Stimulated activated CD4-positive, alpha-beta T cell treated with anti-CD3 and anti-CD28 coated beads, Interleukin-1b, Interleukin-23, amount 100 ng/mL, for 1 hour (primary cell): ENCODE results near the gene FOXF1.

Experiments
- DNase-seq, 2 donors: peaks; one replicate each; pipeline ENCODE4 v3.0.0-alpha.2; 2020; ENCODE audit warnings: low read depth in 2 of 2

Gene FOXF1

GRCh38 chr16:86510465-86511261, at the start of gene FOXF1:
Gene FOXF1, plus strand, starts transcription at chr16:86510527. Its CDS starts 43 bp downstream, at chr16:86510570.
- no peak for DNase-seq

GRCh38 chr16:86461037-86461436, 49.3 kb upstream of the FOXF1 start:
- DNase-seq: no peak

DNA sequence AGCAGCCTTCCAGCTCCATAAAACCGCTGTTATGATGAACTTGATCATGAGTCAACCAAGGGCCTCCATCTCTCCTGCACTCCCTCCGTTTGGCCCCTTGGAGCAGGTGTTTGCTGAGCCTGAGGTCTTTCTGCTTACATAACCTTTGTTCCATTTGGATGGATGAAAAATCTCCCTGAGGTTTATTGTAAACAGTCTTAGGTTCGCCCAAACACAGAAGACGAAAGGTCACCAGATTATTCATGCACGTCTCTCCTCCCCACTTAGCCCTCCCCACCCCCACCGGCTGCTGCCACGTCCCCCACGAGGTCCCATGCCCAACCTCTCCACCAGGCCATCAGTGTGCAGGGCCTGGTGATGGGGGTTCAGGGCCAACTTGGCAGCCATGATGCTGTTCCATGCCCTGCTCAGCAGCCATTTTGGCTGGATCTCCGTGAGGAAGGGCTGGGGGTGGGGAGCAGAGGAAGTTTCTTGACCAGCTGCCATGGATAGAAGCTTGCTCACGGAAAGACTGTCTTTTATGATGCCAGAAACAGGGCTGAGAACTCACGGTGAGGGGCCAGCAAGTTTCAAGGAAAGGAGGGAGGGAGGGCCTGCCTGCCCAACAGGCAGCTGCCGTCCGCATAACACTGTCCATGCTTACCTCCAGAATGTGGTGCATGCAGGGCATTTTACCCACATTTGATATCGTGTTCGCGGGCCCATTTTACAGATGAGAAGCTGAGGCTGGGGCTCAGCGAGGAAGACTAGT, 47.8 kb upstream of the FOXF1 start:
- no peak for DNase-seq

GRCh38 chr16:86464044-86464443, 46.3 kb upstream of the FOXF1 start:
- DNase-seq: no peak

DNA sequence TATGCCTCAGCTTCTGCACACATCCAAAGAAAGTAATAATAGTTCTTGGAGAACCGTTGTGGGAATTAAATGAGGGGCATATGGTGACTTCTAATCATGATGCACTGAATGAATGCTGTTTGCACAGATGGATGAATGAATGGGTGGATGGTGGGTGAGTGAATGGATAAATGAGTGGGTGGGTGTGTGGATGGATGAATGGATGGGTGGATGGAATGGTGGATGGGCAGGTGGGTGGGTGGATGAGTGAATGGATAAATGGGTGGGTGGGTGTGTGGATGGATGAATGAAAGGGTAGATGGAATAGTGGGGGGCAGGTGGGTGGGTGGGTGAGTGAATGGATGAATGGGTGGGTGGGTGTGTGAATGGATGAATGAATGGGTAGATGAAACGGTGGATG, 44.9 kb upstream of the FOXF1 start:
- DNase-seq: no peak

- DNase-seq: no peak
Measured at GRCh38 chr16:86466696-86467406, 43.5 kb upstream of the FOXF1 start.

DNA sequence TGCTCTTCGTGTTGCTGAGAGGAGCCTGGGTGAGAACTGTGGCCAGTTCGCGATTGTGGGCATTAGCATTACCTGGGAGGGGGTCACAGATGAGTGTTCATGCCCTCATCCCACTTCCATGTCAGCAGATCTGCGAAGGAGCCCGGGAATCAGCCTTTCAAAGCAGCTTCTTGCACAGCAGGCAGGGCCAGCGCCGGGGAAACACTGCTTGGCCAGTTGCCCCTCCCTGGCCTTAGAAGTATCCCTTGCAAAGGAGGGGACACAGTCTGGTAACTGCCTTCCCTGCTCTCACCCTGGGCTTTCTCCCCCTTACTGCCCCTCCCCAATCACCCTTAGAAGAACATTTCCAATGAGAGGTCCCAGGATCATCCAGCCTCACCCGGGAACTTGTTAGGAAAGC, 42.8 kb upstream of the FOXF1 start:
- DNase-seq: no peak

- no peak for DNase-seq
Measured at GRCh38 chr16:86470964-86471363, 39.4 kb upstream of the FOXF1 start.

DNA sequence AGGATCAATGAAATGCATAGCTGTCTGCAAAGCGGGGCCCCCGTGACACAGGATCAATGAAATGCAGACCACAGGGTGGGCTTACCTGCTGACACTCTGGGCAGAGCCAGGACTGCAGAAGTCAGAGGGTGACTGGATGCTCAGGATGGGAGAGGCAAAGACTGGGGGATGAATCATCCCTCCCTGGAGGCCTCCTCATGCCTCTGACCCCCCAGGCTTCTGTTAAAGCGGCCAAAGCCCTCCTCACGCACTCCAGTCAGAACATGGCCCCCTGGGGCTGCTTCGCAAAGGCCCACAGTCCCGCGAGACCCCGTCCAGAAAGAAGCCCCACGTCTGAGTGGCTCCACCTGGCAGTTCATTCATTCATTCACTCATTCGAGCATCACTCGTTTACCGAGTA, 38.4 kb upstream of the FOXF1 start:
- DNase-seq: no peak

DNA sequence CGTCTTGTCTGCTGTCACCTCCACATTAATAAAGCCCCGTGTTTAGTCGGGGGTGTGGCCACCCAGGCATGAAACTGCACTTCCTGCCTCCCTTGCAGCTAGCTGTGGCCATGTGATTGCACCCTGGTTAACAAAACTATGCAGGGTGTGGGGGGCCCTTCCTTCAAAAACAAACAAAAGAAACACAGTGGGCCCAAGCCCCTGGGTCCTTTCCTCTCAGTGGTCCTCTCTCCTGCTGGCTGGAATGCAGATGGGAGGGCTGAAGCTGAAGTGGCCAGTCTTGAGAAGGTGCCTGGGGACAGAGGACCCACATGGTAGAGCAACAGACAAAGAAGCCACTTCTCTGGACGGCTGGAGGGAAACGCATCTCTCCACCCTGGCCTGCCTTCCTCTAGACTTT, 38.0 kb upstream of the FOXF1 start:
- no peak for DNase-seq

GRCh38 chr16:86476956-86477534, 33.3 kb upstream of the FOXF1 start:
- no peak for DNase-seq

- DNase-seq: no peak
Measured at GRCh38 chr16:86477642-86478041, 32.7 kb upstream of the FOXF1 start.

GRCh38 chr16:86478779-86479178, 31.5 kb upstream of the FOXF1 start:
- DNase-seq: no peak

DNA sequence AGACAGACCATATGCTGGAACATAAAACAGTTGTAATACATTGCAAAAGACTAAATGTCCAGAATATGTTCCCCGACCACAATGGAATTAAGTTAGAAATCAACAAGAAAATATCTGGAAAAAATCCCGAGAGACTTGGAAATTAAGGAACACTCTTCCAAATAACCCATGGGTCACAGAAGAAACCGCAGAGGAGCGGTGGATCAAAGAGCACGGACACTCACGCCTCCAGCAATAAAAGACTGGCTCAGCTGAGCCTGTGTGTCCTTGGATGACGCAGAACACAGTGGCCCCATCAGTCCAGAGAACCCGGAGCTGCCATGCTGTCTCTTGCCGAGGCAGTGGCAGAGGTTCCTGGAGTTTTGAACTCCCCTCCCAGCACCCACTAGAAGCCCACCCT, 30.9 kb upstream of the FOXF1 start:
- no peak for DNase-seq

- DNase-seq: no peak
Measured at GRCh38 chr16:86480444-86480843, 29.9 kb upstream of the FOXF1 start.

DNA sequence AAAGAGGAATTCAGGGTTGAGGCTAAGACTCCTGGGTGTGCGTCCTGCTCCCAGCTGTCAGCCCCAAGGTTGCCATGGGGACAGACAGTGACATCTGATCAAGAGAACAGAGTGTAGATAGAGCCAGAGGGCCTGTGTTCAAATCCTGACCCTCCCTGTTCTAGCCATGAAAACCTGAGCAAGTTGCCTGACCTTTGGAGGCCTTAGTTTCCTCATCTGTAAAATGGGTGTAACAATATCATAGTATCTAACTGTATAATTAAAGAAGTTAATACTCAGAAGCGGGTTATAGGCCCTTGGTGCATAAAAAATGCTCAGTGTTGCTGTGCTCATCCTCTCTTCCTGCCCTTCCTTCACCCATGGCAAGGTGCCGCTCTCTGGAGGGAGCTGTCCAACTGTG, 28.7 kb upstream of the FOXF1 start:
- DNase-seq: no peak

DNA sequence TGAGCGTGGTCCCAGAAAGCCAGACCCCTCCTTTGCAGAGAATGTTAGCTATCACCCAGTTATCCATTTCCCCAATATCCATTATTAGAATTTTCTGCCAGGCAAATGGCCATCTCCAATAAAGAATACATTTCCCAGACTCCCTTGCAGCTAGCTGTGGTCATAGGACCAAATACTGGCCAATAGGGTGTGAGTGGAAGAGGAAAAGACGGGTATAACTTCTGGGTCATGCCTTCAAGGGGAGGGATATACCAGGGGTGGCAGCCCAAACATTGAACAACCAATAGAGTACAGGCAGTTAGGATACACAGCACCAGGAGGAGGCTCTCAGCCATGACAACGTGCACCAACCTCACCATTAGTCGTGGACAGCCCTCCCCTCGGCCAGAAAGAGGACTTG, 26.1 kb upstream of the FOXF1 start:
- DNase-seq: no peak

DNA sequence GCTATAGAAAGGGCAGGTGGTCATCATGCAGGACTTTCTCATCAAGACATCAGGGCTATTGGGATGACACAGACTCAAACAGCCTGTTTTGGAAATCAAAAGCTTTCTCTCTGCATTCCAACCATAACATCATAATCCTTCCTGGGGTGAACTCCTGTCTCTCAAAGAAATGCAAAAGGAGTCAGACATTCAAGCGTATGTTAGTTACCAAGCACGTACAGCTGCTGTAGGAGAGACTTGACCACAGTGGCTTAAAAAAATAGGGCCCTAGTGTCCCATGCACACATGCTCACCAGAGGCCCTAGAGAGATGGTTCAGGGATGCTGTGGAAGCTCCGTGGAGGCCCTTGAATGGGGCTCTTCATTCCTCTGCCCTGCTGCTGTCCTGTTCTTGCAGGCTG, 24.6 kb upstream of the FOXF1 start:
- DNase-seq: no peak

DNA sequence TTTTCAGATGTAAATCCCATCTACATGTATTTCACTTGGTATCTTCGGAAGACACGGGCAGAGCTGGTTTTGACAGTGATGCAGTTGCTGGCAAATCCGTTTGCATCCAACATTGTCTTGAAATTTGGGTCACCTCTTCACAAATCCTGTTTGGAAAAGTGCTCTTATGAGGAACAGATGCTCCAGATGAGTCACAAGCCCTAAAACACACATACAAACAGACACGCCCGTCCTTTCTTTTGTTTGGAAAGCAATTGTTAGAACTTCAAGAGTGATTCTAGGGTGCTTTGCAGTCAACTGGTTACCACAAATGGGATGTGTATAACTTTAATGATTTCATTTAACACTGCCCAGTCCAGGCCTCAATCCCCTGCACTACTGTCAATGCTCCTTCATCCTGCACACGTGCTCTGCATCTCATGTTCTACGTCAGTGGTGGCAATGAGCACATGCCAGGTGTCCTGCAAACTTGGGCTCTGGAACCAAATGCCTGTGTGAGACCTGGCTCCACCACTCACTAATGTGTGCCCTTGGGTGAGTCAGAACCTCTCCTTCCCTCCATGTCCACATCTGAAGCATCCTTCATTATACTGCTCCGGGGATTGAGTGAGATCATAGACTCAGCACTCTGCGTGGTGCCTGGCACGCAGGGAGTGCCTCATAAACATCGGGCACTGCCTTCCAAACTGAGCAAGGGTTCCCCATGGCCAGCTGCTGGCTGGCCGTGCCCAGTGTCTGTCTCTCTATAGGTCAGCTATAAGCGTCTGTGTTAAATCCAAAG, 19.3 kb upstream of the FOXF1 start:
- DNase-seq: no peak

DNA sequence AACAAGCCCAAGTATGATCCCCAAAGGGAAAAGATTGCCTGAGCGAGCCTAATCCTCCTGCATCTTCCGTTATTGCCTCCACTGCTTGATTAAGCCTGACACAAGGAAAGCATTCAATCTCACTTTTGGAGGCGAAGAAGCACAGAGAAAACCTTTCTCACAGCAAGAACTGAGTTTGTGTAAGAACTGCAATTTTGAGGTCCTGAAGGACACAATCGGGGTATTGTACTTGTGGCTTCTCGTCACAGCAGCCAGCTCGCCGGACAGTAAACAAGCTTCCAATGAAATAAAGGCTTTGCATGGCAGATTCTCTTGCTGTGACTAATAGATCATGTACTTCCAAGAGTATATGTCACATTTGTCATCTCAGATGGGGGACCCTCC, 18.7 kb upstream of the FOXF1 start:
- no peak for DNase-seq

DNA sequence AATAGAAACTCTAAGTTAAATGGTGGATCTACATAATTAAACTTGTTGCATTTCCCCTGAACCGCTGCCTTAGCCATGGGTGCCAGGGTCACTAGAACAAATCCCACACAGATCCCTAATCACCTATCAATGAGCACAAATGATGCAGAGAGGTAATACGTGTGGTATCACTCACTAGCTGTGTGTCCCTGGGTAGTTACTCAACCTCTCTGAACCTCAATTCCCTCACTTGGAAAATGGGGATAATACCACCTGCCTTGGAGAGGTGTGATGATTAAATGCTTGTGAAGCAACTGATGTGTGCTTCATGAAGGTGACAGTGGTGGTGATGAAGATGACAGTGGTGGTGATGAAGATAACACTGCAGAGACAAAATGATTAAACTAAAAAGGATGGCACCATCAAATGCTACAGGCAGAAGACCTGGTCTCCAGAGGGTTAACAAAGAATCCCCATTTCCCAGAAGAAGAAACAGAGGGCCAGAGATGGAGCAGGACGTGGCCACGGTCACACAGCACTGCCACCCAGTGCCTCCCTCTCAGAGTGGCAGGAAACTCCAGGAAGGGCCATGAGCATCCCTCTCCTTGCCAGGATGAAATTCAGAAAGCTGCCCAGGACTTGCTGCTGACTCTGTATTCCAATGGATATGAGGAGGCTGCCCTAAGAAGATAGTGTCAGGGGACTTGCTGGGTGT, 17.9 kb upstream of the FOXF1 start:
- DNase-seq: no peak
